ENCODE results near the gene BRD2. TPM values are rescaled to one million over a fixed set of nuclear protein-coding genes. Genes with fewer than 3 reads are reported as not detected.

Gene BRD2
- total RNA-seq, 2 donors from 2014 or later: 134 to 169 TPM

- peaks cover 26 to 44% of the 10 kb centered on the region in 2 donors for H3K4me1 ChIP-seq (ENCODE audit: control insufficient read depth in 1 of 2, low read depth in 2 of 2)
- H3K36me3 ChIP-seq: peaks cover 48% of the 10 kb centered on the region
- peak overlapping the region in 1 of 2 donors; percentile 100 for H3K27ac ChIP-seq
- DNase-seq (ENCODE audit: low spot score) (no peak), ATAC-seq (ENCODE audit: insufficient number of reproducible peaks, low FRiP score, low read depth) (no peak)
- TF ChIP-seq CTCF (IDR thresholded peaks at IDR 0.05): no peak
- peak overlapping the region; percentile 86 for H3K4me3 ChIP-seq
- no peaks in the 10 kb centered on the region for H3K27me3 ChIP-seq (replicated peaks; ENCODE audit: insufficient read depth)
- H3K9me3 ChIP-seq: no peaks in the 10 kb centered on the region
Measured at GRCh38 chr6:32974016-32974333, 5.6 kb downstream of the BRD2 start.

- peaks cover 26 to 44% of the 10 kb centered on the region in 2 donors for H3K4me1 ChIP-seq (ENCODE audit: control insufficient read depth in 1 of 2, low read depth in 2 of 2)
- no peak overlapping the region for H3K27ac ChIP-seq
- no peaks in the 10 kb centered on the region for H3K9me3 ChIP-seq
- DNase-seq (ENCODE audit: low spot score): no peak
- no peak for TF ChIP-seq CTCF (IDR thresholded peaks at IDR 0.05)
- peak overlapping the region; percentile 86 for H3K4me3 ChIP-seq
- H3K36me3 ChIP-seq: peaks cover 56% of the 10 kb centered on the region
- ATAC-seq (ENCODE audit: insufficient number of reproducible peaks, low FRiP score, low read depth): no peak
- H3K27me3 ChIP-seq (replicated peaks; ENCODE audit: insufficient read depth): no peaks in the 10 kb centered on the region
Measured at GRCh38 chr6:32974541-32975308, 6.3 kb downstream of the BRD2 start.

GRCh38 chr6:32975886-32976285 is 7.5 kb downstream of the BRD2 start:
- no peak overlapping the region for H3K27ac ChIP-seq
- no peak for TF ChIP-seq CTCF (IDR thresholded peaks at IDR 0.05)
- H3K9me3 ChIP-seq: no peaks in the 10 kb centered on the region
- H3K27me3 ChIP-seq (replicated peaks; ENCODE audit: insufficient read depth): no peaks in the 10 kb centered on the region
- H3K36me3 ChIP-seq: peaks cover 67% of the 10 kb centered on the region
- H3K4me3 ChIP-seq: peak overlapping the region; percentile 86
- ATAC-seq (ENCODE audit: insufficient number of reproducible peaks, low FRiP score, low read depth) (no peak), DNase-seq (ENCODE audit: low spot score) (no peak)
- H3K4me1 ChIP-seq (ENCODE audit: control insufficient read depth in 1 of 2, low read depth in 2 of 2): peaks cover 26 to 50% of the 10 kb centered on the region in 2 donors

GRCh38 chr6:32976334-32977069 is 8.1 kb downstream of the BRD2 start:
- no peak overlapping the region for H3K27ac ChIP-seq
- peaks cover 73% of the 10 kb centered on the region for H3K36me3 ChIP-seq
- ATAC-seq (ENCODE audit: insufficient number of reproducible peaks, low FRiP score, low read depth): no peak
- DNase-seq (ENCODE audit: low spot score): no peak
- H3K27me3 ChIP-seq (replicated peaks; ENCODE audit: insufficient read depth): no peaks in the 10 kb centered on the region
- H3K4me3 ChIP-seq: no peak overlapping the region
- no peaks in the 10 kb centered on the region for H3K9me3 ChIP-seq
- no peak for TF ChIP-seq CTCF (IDR thresholded peaks at IDR 0.05)
- peaks cover 26 to 51% of the 10 kb centered on the region in 2 donors for H3K4me1 ChIP-seq (ENCODE audit: control insufficient read depth in 1 of 2, low read depth in 2 of 2)

- Histone ChIP-seq H3K36me3 (peaks cover 79% of the 10 kb centered on the region), H3K27me3 (replicated peaks; ENCODE audit: insufficient read depth) (no peaks in the 10 kb centered on the region), H3K27ac (no peak overlapping the region), H3K9me3 (no peaks in the 10 kb centered on the region), H3K4me3 (no peak overlapping the region), H3K4me1 (ENCODE audit: control insufficient read depth in 1 of 2, low read depth in 2 of 2) (peaks cover 26 to 59% of the 10 kb centered on the region in 2 donors)
- TF ChIP-seq CTCF (IDR thresholded peaks at IDR 0.05): no peak
- ATAC-seq (ENCODE audit: insufficient number of reproducible peaks, low FRiP score, low read depth) (no peak), DNase-seq (ENCODE audit: low spot score) (no peak)
Measured at GRCh38 chr6:32977272-32977952, 9.0 kb downstream of the BRD2 start.
